T-helper 2 cell (primary cell): ENCODE measurements around the gene PC.

Experiments used
- DNase-seq, 5 experiments: peaks; one replicate each; pipeline versions ENCODE4 v3.0.0 to v3.0.0-alpha.2; 2012 to 2022

PC gene

GRCh38 chr11:66910016-66910415 is 48.2 kb downstream of the PC start:
- DNase-seq: no peak

GRCh38 chr11:66909181-66909580 is 49.0 kb downstream of the PC start:
- DNase-seq: no peak

- no peak for DNase-seq
Observed at GRCh38 chr11:66907751-66908630, 50.2 kb downstream of the PC start.

- DNase-seq: no peak
Observed at GRCh38 chr11:66906061-66906733, 52.0 kb downstream of the PC start.

- no peak for DNase-seq
Observed at GRCh38 chr11:66905631-66906030, 52.6 kb downstream of the PC start.

GRCh38 chr11:66904981-66905521 is 53.1 kb downstream of the PC start:
- DNase-seq: no peak

GRCh38 chr11:66904561-66904960 is 53.6 kb downstream of the PC start:
- DNase-seq: no peak

- no peak for DNase-seq
Observed at GRCh38 chr11:66904055-66904454, 54.1 kb downstream of the PC start.

GRCh38 chr11:66902486-66903177 is 55.6 kb downstream of the PC start:
- no peak for DNase-seq

GRCh38 chr11:66901964-66902390 is 56.2 kb downstream of the PC start:
- no peak for DNase-seq

- DNase-seq: no peak
Observed at GRCh38 chr11:66894141-66894540, 64.0 kb downstream of the PC start.

- no peak for DNase-seq
Observed at GRCh38 chr11:66892911-66893310, 65.3 kb downstream of the PC start.

GRCh38 chr11:66891851-66892660 is 66.1 kb downstream of the PC start:
- peak in 2 of 5 experiments; percentile 41 to 83 for DNase-seq

GRCh38 chr11:66889960-66890359 is 68.2 kb downstream of the PC start:
- no peak for DNase-seq

GRCh38 chr11:66888282-66888681 is 69.9 kb downstream of the PC start:
- no peak for DNase-seq

GRCh38 chr11:66887526-66887925 is 70.7 kb downstream of the PC start:
- DNase-seq: no peak

GRCh38 chr11:66886671-66887221 is 71.4 kb downstream of the PC start:
- DNase-seq: no peak

GRCh38 chr11:66885950-66886440 is 72.2 kb downstream of the PC start:
- DNase-seq: no peak

- DNase-seq: no peak
Observed at GRCh38 chr11:66885469-66885868, 72.7 kb downstream of the PC start.

GRCh38 chr11:66884443-66884842 is 73.7 kb downstream of the PC start:
- DNase-seq: no peak
